Common myeloid progenitor, CD34-positive (primary cell): Measurements from ENCODE around the gene GNB1L.

ENCODE experiments used
- CTCF ChIA-PET: fragments of 350-600 bp; sonication (Branson Sonifier 250); formaldehyde crosslinking; loops from one replicate; lab custom pipeline; 2021; ENCODE audit warnings: antibody characterized with exemption; lab: Charles Lee
- POLR2A ChIA-PET: fragments of 350-600 bp; sonication (Branson Sonifier 250); formaldehyde crosslinking; loops from one replicate; lab custom pipeline; 2021; ENCODE audit warnings: antibody characterized with exemption; lab: Charles Lee
- DNase-seq, 3 donors: peaks; one replicate each; pipeline versions ENCODE4 v3.0.0 to v3.0.0-alpha.2; 2013
- H3K27ac ChIP-seq, 2 experiments: 1 replicate in 1 of 2; 2 replicates in 1 of 2; pipeline ENCODE4 v1.7.0; 2013; ENCODE audit warnings: inconsistent platforms in 2 of 2, low read length in 2 of 2, mild to moderate bottlenecking in 2 of 2, low read depth in 1 of 2, moderate library complexity in 1 of 2; ENCODE audit not compliant: severe bottlenecking in 2 of 2, insufficient read depth in 1 of 2, poor library complexity in 1 of 2
- H3K27me3 ChIP-seq, 5 experiments: replicated peaks in 2 of 5; 1 replicate in 3 of 5; 2 replicates in 2 of 5; pipeline versions ENCODE4 v1.6.1 to v1.7.0; 2013; ENCODE audit warnings: low read length in 4 of 5, mild to moderate bottlenecking in 2 of 5, moderate library complexity in 2 of 5, inconsistent platforms in 1 of 5; ENCODE audit not compliant: insufficient read depth in 5 of 5, control insufficient read depth in 4 of 5
- H3K36me3 ChIP-seq, 4 experiments: 1 replicate in 2 of 4; 2 replicates in 2 of 4; pipeline versions ENCODE4 v1.6.1 to v1.7.0; 2013; ENCODE audit warnings: low read length in 3 of 4, control low read depth in 1 of 4, mild to moderate bottlenecking in 1 of 4; ENCODE audit not compliant: control insufficient read depth in 4 of 4, insufficient read depth in 4 of 4
- H3K4me1 ChIP-seq, 4 experiments: 1 replicate in 3 of 4; 2 replicates in 1 of 4; pipeline versions ENCODE4 v1.6.1 to v1.7.1; 2013; ENCODE audit warnings: low read length in 3 of 4, mild to moderate bottlenecking in 3 of 4, control low read depth in 1 of 4, inconsistent platforms in 1 of 4, moderate library complexity in 1 of 4; ENCODE audit not compliant: control insufficient read depth in 4 of 4, insufficient read depth in 4 of 4; ENCODE audit errors: control extremely low read depth in 1 of 4
- H3K4me3 ChIP-seq, 7 experiments: 1 replicate in 4 of 7; 2 replicates in 3 of 7; pipeline versions ENCODE4 v1.5.1 to v1.7.0; 2013; ENCODE audit warnings: mild to moderate bottlenecking in 7 of 7, low read length in 6 of 7, moderate library complexity in 6 of 7, inconsistent platforms in 2 of 7, low read depth in 2 of 7, control low read depth in 1 of 7; ENCODE audit not compliant: insufficient read depth in 4 of 7, control insufficient read depth in 1 of 7; ENCODE audit errors: extremely low read depth in 1 of 7
- H3K9me3 ChIP-seq, 5 experiments: 1 replicate in 4 of 5; 2 replicates in 1 of 5; pipeline versions ENCODE4 v1.6.1 to v1.7.1; 2013; ENCODE audit warnings: low read length in 4 of 5, mild to moderate bottlenecking in 2 of 5, inconsistent platforms in 1 of 5, low read depth in 1 of 5, moderate library complexity in 1 of 5; ENCODE audit not compliant: control insufficient read depth in 4 of 5, insufficient read depth in 2 of 5; ENCODE audit errors: control extremely low read depth in 1 of 5
- WGBS: methylation state at CpG from one replicate; pipeline ENCODE4 v1.1.5; 2013; ENCODE audit not compliant: insufficient coverage; 5-methylcytosine and 5-hydroxymethylcytosine counted together

Gene GNB1L

GRCh38 chr22:19803736-19804267 lies 50.9 kb downstream of the GNB1L start:
- H3K27ac ChIP-seq = no peak overlapping the region
- ChIA-PET POLR2A (no interaction called here), CTCF (no interaction called here)
- no peak overlapping the region for H3K4me3 ChIP-seq
- no peak for DNase-seq
- H3K9me3 ChIP-seq = no peaks in the 10 kb centered on the region
- H3K4me1 ChIP-seq = no peaks in the 10 kb centered on the region
- 98% methylated on average over 7 of the region's 8 CpGs for WGBS
- no peaks in the 10 kb centered on the region for H3K27me3 ChIP-seq
- H3K36me3 ChIP-seq = peaks cover 0 to 20% (median 2%) of the 10 kb centered on the region in 4 experiments

GRCh38 chr22:19802894-19803735 lies 51.6 kb downstream of the GNB1L start:
- CTCF ChIA-PET = interaction anchor here (1.1 to 1.5 kb wide), 2 partner anchors 12 to 17 kb away, joined by 3 to 6 read pairs; no protein-coding TSS in a partner anchor
- Histone ChIP-seq H3K36me3 (peaks cover 0 to 20% (median 2%) of the 10 kb centered on the region in 4 experiments), H3K4me1 (no peaks in the 10 kb centered on the region), H3K9me3 (no peaks in the 10 kb centered on the region), H3K27me3 (no peaks in the 10 kb centered on the region), H3K4me3 (no peak overlapping the region), H3K27ac (no peak overlapping the region)
- no peak for DNase-seq
- WGBS = 98% methylated on average over 19 of the region's 19 CpGs
- POLR2A ChIA-PET = no interaction called here

GRCh38 chr22:19802001-19802893 lies 52.4 kb downstream of the GNB1L start:
- no peaks in the 10 kb centered on the region for H3K4me1 ChIP-seq
- ChIA-PET POLR2A (no interaction called here), CTCF (interaction anchor here (1.1 to 1.5 kb wide), 2 partner anchors 11 to 16 kb away, joined by 3 to 6 read pairs; no protein-coding TSS in a partner anchor)
- H3K27ac ChIP-seq = no peak overlapping the region
- WGBS = 98% methylated on average over 23 of the region's 26 CpGs
- no peak for DNase-seq
- no peak overlapping the region for H3K4me3 ChIP-seq
- no peaks in the 10 kb centered on the region for H3K9me3 ChIP-seq
- H3K36me3 ChIP-seq = peaks cover 0 to 20% (median 2%) of the 10 kb centered on the region in 4 experiments
- no peaks in the 10 kb centered on the region for H3K27me3 ChIP-seq

GRCh38 chr22:19801340-19802000 lies 53.2 kb downstream of the GNB1L start:
- ChIA-PET CTCF (interaction anchor here (0.6 to 1.5 kb wide), 11 partner anchors 13 to 163 kb away, joined by 3 to 6 read pairs (median 3); no protein-coding TSS in a partner anchor), POLR2A (no interaction called here)
- no peak for DNase-seq
- no peaks in the 10 kb centered on the region for H3K9me3 ChIP-seq
- H3K4me3 ChIP-seq = no peak overlapping the region
- peaks cover 0 to 20% (median 2%) of the 10 kb centered on the region in 4 experiments for H3K36me3 ChIP-seq
- 94% methylated on average over 16 of the region's 18 CpGs for WGBS
- H3K27me3 ChIP-seq = no peaks in the 10 kb centered on the region
- no peaks in the 10 kb centered on the region for H3K4me1 ChIP-seq
- no peak overlapping the region for H3K27ac ChIP-seq

- no peaks in the 10 kb centered on the region for H3K4me1 ChIP-seq
- CTCF ChIA-PET = interaction anchor here (0.6 to 1.6 kb wide), 11 partner anchors 8 to 163 kb away, joined by 3 to 6 read pairs (median 3); no protein-coding TSS in a partner anchor
- POLR2A ChIA-PET = no interaction called here
- no peaks in the 10 kb centered on the region for H3K27me3 ChIP-seq
- no peaks in the 10 kb centered on the region for H3K9me3 ChIP-seq
- no peak overlapping the region for H3K27ac ChIP-seq
- DNase-seq = peak; percentile 7 to 39 (median 24)
- 92% methylated on average over 13 of the region's 13 CpGs for WGBS
- no peak overlapping the region for H3K4me3 ChIP-seq
- H3K36me3 ChIP-seq = peaks cover 0 to 15% (median 2%) of the 10 kb centered on the region in 4 experiments
Observed at GRCh38 chr22:19800761-19801244, 53.9 kb downstream of the GNB1L start.

GRCh38 chr22:19800306-19800705 lies 54.4 kb downstream of the GNB1L start:
- peaks cover 0 to 14% (median 2%) of the 10 kb centered on the region in 4 experiments for H3K36me3 ChIP-seq
- ChIA-PET POLR2A (no interaction called here), CTCF (interaction anchor here (1.0 to 1.6 kb wide), 8 partner anchors 8 to 85 kb away, joined by 3 to 6 read pairs (median 4); no protein-coding TSS in a partner anchor)
- no peaks in the 10 kb centered on the region for H3K4me1 ChIP-seq
- H3K27me3 ChIP-seq = no peaks in the 10 kb centered on the region
- H3K27ac ChIP-seq = no peak overlapping the region
- DNase-seq = no peak
- no peak overlapping the region for H3K4me3 ChIP-seq
- no peaks in the 10 kb centered on the region for H3K9me3 ChIP-seq
- WGBS = 95% methylated on average over 8 of the region's 8 CpGs
